ENCODE data around the gene WNT7A.

WNT7A gene

GRCh38 chr3:13832130-13832529 is 47.7 kb downstream of the WNT7A start:
- DNase-seq (ENCODE audit: low read depth), result no peak
- no peak overlapping the region for H3K4me3 ChIP-seq (ENCODE audit: low read depth, low read length)
- TF ChIP-seq CTCF (IDR thresholded peaks at IDR 0.05; ENCODE audit: low read depth, low read length, missing control alignments), result no peak
- in situ Hi-C loops (cut with HindIII; ENCODE audit: low sequenced_read_pairs), result loop anchor here (5.0 kb wide), 1 partner anchor 45 kb away; no protein-coding TSS in a partner anchor

GRCh38 chr3:13831386-13831996 is 48.4 kb downstream of the WNT7A start:
- no peak for TF ChIP-seq CTCF (IDR thresholded peaks at IDR 0.05; ENCODE audit: low read depth, low read length, missing control alignments)
- in situ Hi-C loops (cut with HindIII; ENCODE audit: low sequenced_read_pairs), result loop anchor here (5.0 kb wide), 1 partner anchor 44 kb away; no protein-coding TSS in a partner anchor
- H3K4me3 ChIP-seq (ENCODE audit: low read depth, low read length), result no peak overlapping the region
- DNase-seq (ENCODE audit: low read depth), result no peak

GRCh38 chr3:13829311-13829710 is 50.6 kb downstream of the WNT7A start:
- H3K4me3 ChIP-seq (ENCODE audit: low read depth, low read length), result no peak overlapping the region
- in situ Hi-C loops (cut with HindIII; ENCODE audit: low sequenced_read_pairs), result no loop called here
- DNase-seq (ENCODE audit: low read depth), result no peak
- TF ChIP-seq CTCF (IDR thresholded peaks at IDR 0.05; ENCODE audit: low read depth, low read length, missing control alignments), result no peak

GRCh38 chr3:13828501-13829265 is 51.2 kb downstream of the WNT7A start:
- TF ChIP-seq CTCF (IDR thresholded peaks at IDR 0.05; ENCODE audit: low read depth, low read length, missing control alignments), result no peak
- in situ Hi-C loops (cut with HindIII; ENCODE audit: low sequenced_read_pairs), result no loop called here
- H3K4me3 ChIP-seq (ENCODE audit: low read depth, low read length), result no peak overlapping the region
- DNase-seq (ENCODE audit: low read depth), result no peak

- no peak overlapping the region for H3K4me3 ChIP-seq (ENCODE audit: low read depth, low read length)
- in situ Hi-C loops (cut with HindIII; ENCODE audit: low sequenced_read_pairs), result no loop called here
- no peak for DNase-seq (ENCODE audit: low read depth)
- no peak for TF ChIP-seq CTCF (IDR thresholded peaks at IDR 0.05; ENCODE audit: low read depth, low read length, missing control alignments)
Observed at GRCh38 chr3:13827699-13828098, 52.2 kb downstream of the WNT7A start.

DNA sequence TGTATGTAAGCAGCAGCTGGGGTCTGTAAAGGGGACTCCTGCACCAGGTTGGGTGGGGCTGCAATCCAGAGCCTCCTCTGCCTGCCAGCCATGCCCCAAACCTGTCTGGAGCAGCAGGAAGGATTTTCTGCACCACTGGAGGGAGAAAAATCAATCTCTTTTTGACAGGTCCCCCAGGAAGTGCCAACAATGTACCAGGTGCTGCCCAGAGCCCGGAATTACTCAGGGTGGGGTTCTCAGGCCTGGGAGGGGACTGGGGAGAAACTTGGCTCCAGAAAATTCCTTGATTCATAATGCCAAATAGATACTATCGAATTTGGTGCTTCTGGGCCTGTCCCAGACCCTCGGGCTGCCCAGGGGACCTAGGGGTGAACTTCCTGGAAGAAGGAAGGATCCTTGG is 52.6 kb downstream of the WNT7A start:
- in situ Hi-C loops (cut with HindIII; ENCODE audit: low sequenced_read_pairs), result no loop called here
- no peak for DNase-seq (ENCODE audit: low read depth)
- TF ChIP-seq CTCF (IDR thresholded peaks at IDR 0.05; ENCODE audit: low read depth, low read length, missing control alignments), result no peak
- H3K4me3 ChIP-seq (ENCODE audit: low read depth, low read length), result no peak overlapping the region
